ENCODE measurements around the gene OMA1. TPM values are rescaled to one million over a fixed set of nuclear protein-coding genes. Genes with fewer than 3 reads are reported as not detected.

The OMA1 gene
- polyA plus RNA-seq, 3 donors = 11.2 to 24.5 (median 15.3) TPM

- Mint-ChIP-seq H3K27ac (peak overlapping the region in 1 of 7 donors; percentile 51), H3K27me3 (ENCODE audit: low read depth in 3 of 3) (peaks cover 32 to 64% (median 57%) of the 10 kb centered on the region in 3 donors), H3K4me1 (peaks cover 26% of the 10 kb centered on the region), H3K4me3 (peak overlapping the region; percentile 56 to 97), H3K9me3 (peaks cover 0 to 21% (median 8%) of the 10 kb centered on the region in 7 donors), H3K36me3 (peaks cover 9 to 17% of the 10 kb centered on the region in 2 donors)
- H3K4me1 ChIP-seq (ENCODE audit: control insufficient read depth in 1 of 2, insufficient read depth in 2 of 2, low read length in 2 of 2) = peaks cover 24 to 51% of the 10 kb centered on the region in 2 donors
- no peaks in the 10 kb centered on the region for H3K36me3 ChIP-seq (replicated peaks in 1 of 2; ENCODE audit: control insufficient read depth in 1 of 2, insufficient read depth in 2 of 2, low read length in 2 of 2)
- intact Hi-C loops (cut with micrococcal nuclease) = no loop called here
- WGBS (ENCODE audit: insufficient coverage) = no CpG with 5 or more reads among the region's 3 CpGs
- H3K27me3 ChIP-seq (ENCODE audit: control insufficient read depth in 2 of 2, insufficient read depth in 2 of 2, low read length in 2 of 2) = peaks cover 5 to 61% of the 10 kb centered on the region in 2 donors
- peak overlapping the region in 2 of 3 experiments; percentile 66 to 80 for H3K4me3 ChIP-seq (replicated peaks in 1 of 3; ENCODE audit: low read depth in 2 of 3, low read length in 3 of 3)
- DNase-seq = no peak
- peak overlapping the region in 1 of 2 donors; percentile 70 for H3K27ac ChIP-seq (ENCODE audit: low read depth in 1 of 2, low read length in 2 of 2)
- TF ChIP-seq, protein P1, sequence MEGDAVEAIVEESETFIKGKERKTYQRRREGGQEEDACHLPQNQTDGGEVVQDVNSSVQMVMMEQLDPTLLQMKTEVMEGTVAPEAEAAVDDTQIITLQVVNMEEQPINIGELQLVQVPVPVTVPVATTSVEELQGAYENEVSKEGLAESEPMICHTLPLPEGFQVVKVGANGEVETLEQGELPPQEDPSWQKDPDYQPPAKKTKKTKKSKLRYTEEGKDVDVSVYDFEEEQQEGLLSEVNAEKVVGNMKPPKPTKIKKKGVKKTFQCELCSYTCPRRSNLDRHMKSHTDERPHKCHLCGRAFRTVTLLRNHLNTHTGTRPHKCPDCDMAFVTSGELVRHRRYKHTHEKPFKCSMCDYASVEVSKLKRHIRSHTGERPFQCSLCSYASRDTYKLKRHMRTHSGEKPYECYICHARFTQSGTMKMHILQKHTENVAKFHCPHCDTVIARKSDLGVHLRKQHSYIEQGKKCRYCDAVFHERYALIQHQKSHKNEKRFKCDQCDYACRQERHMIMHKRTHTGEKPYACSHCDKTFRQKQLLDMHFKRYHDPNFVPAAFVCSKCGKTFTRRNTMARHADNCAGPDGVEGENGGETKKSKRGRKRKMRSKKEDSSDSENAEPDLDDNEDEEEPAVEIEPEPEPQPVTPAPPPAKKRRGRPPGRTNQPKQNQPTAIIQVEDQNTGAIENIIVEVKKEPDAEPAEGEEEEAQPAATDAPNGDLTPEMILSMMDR (IDR thresholded peaks at IDR 0.05) = no peak
- H3K9me3 ChIP-seq (replicated peaks in 1 of 2; ENCODE audit: control insufficient read depth in 1 of 2, insufficient read depth in 1 of 2, low read length in 2 of 2) = no peaks in the 10 kb centered on the region
- no peaks in the 10 kb centered on the region for H4K20me1 ChIP-seq (ENCODE audit: insufficient read depth, low read length)
- peak overlapping the region; percentile 92 for H2AFZ ChIP-seq (ENCODE audit: insufficient read depth, low read depth, low read length, poor library complexity, severe bottlenecking)
- peak overlapping the region; percentile 70 for H3K9ac ChIP-seq (ENCODE audit: insufficient read depth, low read length, poor library complexity, severe bottlenecking)
- peaks cover 49% of the 10 kb centered on the region for H3K79me2 ChIP-seq (ENCODE audit: insufficient read depth, low read length)
- peak overlapping the region; percentile 79 for H3K4me2 ChIP-seq (replicated peaks; ENCODE audit: extremely low read depth, low read length, poor library complexity, severe bottlenecking)
These were observed 31.1 kb upstream of the OMA1 start for GRCh38 chr1:58577654-58578030.

GRCh38 chr1:58576727-58577653, 30.5 kb upstream of the OMA1 start, which contains the start of gene TACSTD2:
TACSTD2 (minus strand) TSS chr1:58577252; CDS start chr1:58577156, 96 bp downstream.
- peak within 1 kb of the TSS; percentile 19 to 80 (median 66) for H3K4me3 ChIP-seq (replicated peaks in 1 of 3; ENCODE audit: low read depth in 2 of 3, low read length in 3 of 3)
- intact Hi-C loops (cut with micrococcal nuclease) = no loop called here
- peaks cover 0 to 22% (median 8%) of the 10 kb centered on the region in 7 donors for H3K9me3 Mint-ChIP-seq

More at GRCh38 chr1:58576727-58577653, 30.5 kb upstream of the OMA1 start, which contains the start of gene TACSTD2:
- Histone ChIP-seq H3K79me2 (ENCODE audit: insufficient read depth, low read length) (peaks cover 49% of the 10 kb centered on the region), H3K9me3 (replicated peaks in 1 of 2; ENCODE audit: control insufficient read depth in 1 of 2, insufficient read depth in 1 of 2, low read length in 2 of 2) (no peaks in the 10 kb centered on the region), H3K27ac (ENCODE audit: low read depth in 1 of 2, low read length in 2 of 2) (peak within 1 kb of the TSS in 1 of 2 donors; percentile 70), H3K4me2 (replicated peaks; ENCODE audit: extremely low read depth, low read length, poor library complexity, severe bottlenecking) (peak within 1 kb of the TSS; percentile 79), H4K20me1 (ENCODE audit: insufficient read depth, low read length) (no peaks in the 10 kb centered on the region), H3K9ac (ENCODE audit: insufficient read depth, low read length, poor library complexity, severe bottlenecking) (peak within 1 kb of the TSS; percentile 70), H3K27me3 (ENCODE audit: control insufficient read depth in 2 of 2, insufficient read depth in 2 of 2, low read length in 2 of 2) (peaks cover 5 to 65% of the 10 kb centered on the region in 2 donors), H3K36me3 (replicated peaks in 1 of 2; ENCODE audit: control insufficient read depth in 1 of 2, insufficient read depth in 2 of 2, low read length in 2 of 2) (no peaks in the 10 kb centered on the region), H2AFZ (ENCODE audit: insufficient read depth, low read depth, low read length, poor library complexity, severe bottlenecking) (peak within 1 kb of the TSS; percentile 92), H3K4me1 (ENCODE audit: control insufficient read depth in 1 of 2, insufficient read depth in 2 of 2, low read length in 2 of 2) (peaks cover 24 to 51% of the 10 kb centered on the region in 2 donors)
- H3K36me3 Mint-ChIP-seq = peaks cover 9 to 17% of the 10 kb centered on the region in 2 donors
- WGBS (ENCODE audit: insufficient coverage) = 17% methylated on average over 99 of the region's 107 CpGs
- peak within 1 kb of the TSS in 2 of 7 donors; percentile 25 to 84 for H3K27ac Mint-ChIP-seq
- H3K4me3 Mint-ChIP-seq = peak within 1 kb of the TSS; percentile 80 to 97
- peaks cover 32 to 68% (median 57%) of the 10 kb centered on the region in 3 donors for H3K27me3 Mint-ChIP-seq (ENCODE audit: low read depth in 3 of 3)
- TF ChIP-seq, protein P1 (IDR thresholded peaks at IDR 0.05) = no peak
- peak in 1 of 3 donors; percentile 6 for DNase-seq
- peaks cover 26% of the 10 kb centered on the region for H3K4me1 Mint-ChIP-seq
